Calu3 (cell line): ENCODE measurements around the gene FAM241A. TPM values are rescaled to one million over a fixed set of nuclear protein-coding genes. Genes with fewer than 3 reads are reported as not detected.

Experiments
- BruUV-seq: library from RNA; stranded (reverse); fragments of 400-500 nt; replicated peaks from 2 replicates; lab custom pipeline; 2021; lab: Mats Ljungman, UMichigan
- CTCF ChIA-PET: fragments of 300-600 bp; sonication (Branson Sonifier 250); formaldehyde crosslinking; loops from one replicate; lab custom pipeline; 2022; ENCODE audit warnings: antibody characterized with exemption; lab: Charles Lee
- DNase-seq: peaks from one replicate; pipeline ENCODE4 v3.0.0; 2022
- H3K27ac Mint-ChIP-seq: one replicate; pipeline ENCODE4 v1.8.0; 2022; ENCODE audit warnings: mixed read lengths; ENCODE audit not compliant: unreplicated experiment
- H3K27me3 Mint-ChIP-seq: one replicate; pipeline ENCODE4 v1.8.0; 2022; ENCODE audit warnings: mixed read lengths; ENCODE audit not compliant: unreplicated experiment
- H3K36me3 Mint-ChIP-seq: one replicate; pipeline ENCODE4 v1.8.0; 2022; ENCODE audit warnings: mild to moderate bottlenecking, moderate library complexity, mixed read lengths; ENCODE audit not compliant: insufficient read depth, unreplicated experiment
- H3K4me1 Mint-ChIP-seq: one replicate; pipeline ENCODE4 v1.8.0; 2022; ENCODE audit warnings: mild to moderate bottlenecking, low read depth, mixed read lengths; ENCODE audit not compliant: unreplicated experiment
- H3K4me3 Mint-ChIP-seq: one replicate; pipeline ENCODE4 v1.8.0; 2022; ENCODE audit warnings: mild to moderate bottlenecking, low read depth, moderate library complexity, mixed read lengths; ENCODE audit not compliant: unreplicated experiment
- H3K9me3 Mint-ChIP-seq: one replicate; pipeline ENCODE4 v1.8.0; 2022; ENCODE audit warnings: low read depth, mixed read lengths; ENCODE audit not compliant: unreplicated experiment
- CTCF ChIP-seq: fragments of 200-600 bp; IDR thresholded peaks from one replicate; pipeline ENCODE4 v1.8.0; 2022; ENCODE audit warnings: antibody characterized with exemption; ENCODE audit not compliant: unreplicated experiment
- intact Hi-C: fragments of 100-400 bp; cut with micrococcal nuclease; formaldehyde crosslinking; loops from one replicate; pipeline ENCODE4 v1.10.0; 2022; ENCODE audit not compliant: unreplicated experiment
- total RNA-seq: library from RNA; stranded (reverse); gene quantifications from 2 replicates; pipeline ENCODE4 v1.2.3, GENCODE V29; 2022

Gene FAM241A
- total RNA-seq, 1 experiment from 2014 or later: 1.6 TPM

- no peaks in the 10 kb centered on the region for H3K4me1 Mint-ChIP-seq
- no peak for DNase-seq
- no peak overlapping the region for H3K27ac Mint-ChIP-seq
- no peak for TF ChIP-seq CTCF
- intact Hi-C loops: no loop called here
- H3K36me3 Mint-ChIP-seq: no peaks in the 10 kb centered on the region
- BruUV-seq: no TSS peak
- CTCF ChIA-PET: no interaction called here
- H3K9me3 Mint-ChIP-seq: no peaks in the 10 kb centered on the region
- H3K27me3 Mint-ChIP-seq: no peaks in the 10 kb centered on the region
- H3K4me3 Mint-ChIP-seq: no peak overlapping the region
Measured at GRCh38 chr4:112183252-112183651, 38.0 kb downstream of the FAM241A start.

- CTCF ChIA-PET: no interaction called here
- TF ChIP-seq CTCF: no peak
- H3K9me3 Mint-ChIP-seq: no peaks in the 10 kb centered on the region
- no TSS peak for BruUV-seq
- DNase-seq: no peak
- H3K27me3 Mint-ChIP-seq: no peaks in the 10 kb centered on the region
- H3K36me3 Mint-ChIP-seq: no peaks in the 10 kb centered on the region
- H3K4me1 Mint-ChIP-seq: no peaks in the 10 kb centered on the region
- no peak overlapping the region for H3K27ac Mint-ChIP-seq
- intact Hi-C loops: no loop called here
- H3K4me3 Mint-ChIP-seq: no peak overlapping the region
Measured at GRCh38 chr4:112184438-112184837, 39.2 kb downstream of the FAM241A start.

GRCh38 chr4:112185334-112185733 lies 40.1 kb downstream of the FAM241A start:
- no TSS peak for BruUV-seq
- DNase-seq: no peak
- Mint-ChIP-seq H3K4me3 (no peak overlapping the region), H3K4me1 (no peaks in the 10 kb centered on the region), H3K27ac (no peak overlapping the region), H3K27me3 (no peaks in the 10 kb centered on the region), H3K36me3 (no peaks in the 10 kb centered on the region), H3K9me3 (no peaks in the 10 kb centered on the region)
- CTCF ChIA-PET: no interaction called here
- intact Hi-C loops: no loop called here
- no peak for TF ChIP-seq CTCF

GRCh38 chr4:112185740-112186670 lies 40.8 kb downstream of the FAM241A start:
- Mint-ChIP-seq H3K4me3 (no peak overlapping the region), H3K9me3 (no peaks in the 10 kb centered on the region), H3K27ac (no peak overlapping the region), H3K4me1 (no peaks in the 10 kb centered on the region), H3K27me3 (no peaks in the 10 kb centered on the region), H3K36me3 (no peaks in the 10 kb centered on the region)
- no peak for DNase-seq
- BruUV-seq: no TSS peak
- TF ChIP-seq CTCF: no peak
- intact Hi-C loops: no loop called here
- CTCF ChIA-PET: no interaction called here
